Measurements from ENCODE around the gene MAOA.

MAOA gene

DNA sequence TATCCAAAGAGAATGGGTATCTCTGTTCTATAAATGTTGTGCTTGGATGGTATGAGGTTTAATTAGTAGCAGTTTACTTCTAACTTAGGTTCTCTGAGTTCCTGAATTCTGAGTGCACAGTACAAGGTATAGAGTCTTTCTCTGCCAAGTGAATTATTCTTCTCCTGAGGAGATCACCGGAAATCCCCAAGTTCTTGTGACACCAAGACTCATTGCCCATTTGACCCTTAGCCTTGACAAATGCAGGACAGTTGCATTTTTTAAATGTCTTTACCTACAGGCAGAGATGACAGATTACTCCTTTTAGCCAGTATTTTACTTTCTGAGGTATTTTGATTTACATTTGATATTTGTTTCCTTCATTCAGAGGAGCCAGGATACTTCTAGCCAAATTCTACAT lies 72.9 kb downstream of the MAOA start:
- POLR2A ChIA-PET = no interaction called here
- no peak overlapping the region for H3K4me3 ChIP-seq (ENCODE audit: low read depth, low read length)
- DNase-seq (ENCODE audit: low read depth, low spot score) = no peak
- TF ChIP-seq, protein P1, sequence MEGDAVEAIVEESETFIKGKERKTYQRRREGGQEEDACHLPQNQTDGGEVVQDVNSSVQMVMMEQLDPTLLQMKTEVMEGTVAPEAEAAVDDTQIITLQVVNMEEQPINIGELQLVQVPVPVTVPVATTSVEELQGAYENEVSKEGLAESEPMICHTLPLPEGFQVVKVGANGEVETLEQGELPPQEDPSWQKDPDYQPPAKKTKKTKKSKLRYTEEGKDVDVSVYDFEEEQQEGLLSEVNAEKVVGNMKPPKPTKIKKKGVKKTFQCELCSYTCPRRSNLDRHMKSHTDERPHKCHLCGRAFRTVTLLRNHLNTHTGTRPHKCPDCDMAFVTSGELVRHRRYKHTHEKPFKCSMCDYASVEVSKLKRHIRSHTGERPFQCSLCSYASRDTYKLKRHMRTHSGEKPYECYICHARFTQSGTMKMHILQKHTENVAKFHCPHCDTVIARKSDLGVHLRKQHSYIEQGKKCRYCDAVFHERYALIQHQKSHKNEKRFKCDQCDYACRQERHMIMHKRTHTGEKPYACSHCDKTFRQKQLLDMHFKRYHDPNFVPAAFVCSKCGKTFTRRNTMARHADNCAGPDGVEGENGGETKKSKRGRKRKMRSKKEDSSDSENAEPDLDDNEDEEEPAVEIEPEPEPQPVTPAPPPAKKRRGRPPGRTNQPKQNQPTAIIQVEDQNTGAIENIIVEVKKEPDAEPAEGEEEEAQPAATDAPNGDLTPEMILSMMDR (IDR thresholded peaks at IDR 0.05; ENCODE audit: insufficient read depth, low read length, missing control alignments) = no peak
- CTCF ChIA-PET = no interaction called here

DNA sequence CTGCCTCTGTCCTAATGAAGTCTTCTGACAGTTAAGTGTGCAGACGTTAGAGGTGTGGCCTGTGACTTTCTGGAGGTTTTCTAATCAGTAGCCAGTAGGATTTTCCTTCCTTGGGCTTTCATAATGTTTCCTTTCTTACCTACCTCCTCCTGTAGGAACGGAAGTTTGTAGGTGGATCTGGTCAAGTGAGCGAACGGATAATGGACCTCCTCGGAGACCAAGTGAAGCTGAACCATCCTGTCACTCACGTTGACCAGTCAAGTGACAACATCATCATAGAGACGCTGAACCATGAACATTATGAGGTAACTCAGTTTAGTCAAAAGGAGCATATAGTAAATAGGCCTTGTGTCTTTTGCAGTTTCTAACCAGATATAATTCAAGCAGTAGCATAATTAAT lies 75.0 kb downstream of the MAOA start:
- ChIA-PET POLR2A (no interaction called here), CTCF (no interaction called here)
- no peak for DNase-seq (ENCODE audit: low read depth, low spot score)
- TF ChIP-seq, protein P1 (IDR thresholded peaks at IDR 0.05; ENCODE audit: insufficient read depth, low read length, missing control alignments) = no peak
- no peak overlapping the region for H3K4me3 ChIP-seq (ENCODE audit: low read depth, low read length)

DNA sequence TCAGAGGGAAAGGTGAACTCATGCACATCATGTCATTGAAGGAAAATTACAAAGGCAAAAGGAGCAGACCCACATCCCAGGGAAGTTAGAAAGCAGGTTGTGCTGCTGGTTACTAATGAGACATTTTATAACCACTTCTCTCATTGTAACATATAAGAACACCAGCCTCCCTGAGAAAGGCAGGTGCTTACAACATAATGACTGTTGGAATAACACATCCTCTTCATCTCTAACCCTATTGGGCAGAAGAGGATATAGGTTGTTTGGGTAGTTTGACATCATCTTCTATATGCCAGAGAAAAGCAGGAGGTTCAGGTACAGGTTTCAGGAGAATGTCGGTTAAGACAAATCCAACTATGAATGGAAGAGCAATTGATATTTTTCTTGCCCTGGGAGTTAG lies 77.6 kb downstream of the MAOA start:
- DNase-seq (ENCODE audit: low read depth, low spot score) = no peak
- CTCF ChIA-PET = no interaction called here
- TF ChIP-seq, protein P1 (IDR thresholded peaks at IDR 0.05; ENCODE audit: insufficient read depth, low read length, missing control alignments) = no peak
- POLR2A ChIA-PET = no interaction called here
- no peak overlapping the region for H3K4me3 ChIP-seq (ENCODE audit: low read depth, low read length)

DNA sequence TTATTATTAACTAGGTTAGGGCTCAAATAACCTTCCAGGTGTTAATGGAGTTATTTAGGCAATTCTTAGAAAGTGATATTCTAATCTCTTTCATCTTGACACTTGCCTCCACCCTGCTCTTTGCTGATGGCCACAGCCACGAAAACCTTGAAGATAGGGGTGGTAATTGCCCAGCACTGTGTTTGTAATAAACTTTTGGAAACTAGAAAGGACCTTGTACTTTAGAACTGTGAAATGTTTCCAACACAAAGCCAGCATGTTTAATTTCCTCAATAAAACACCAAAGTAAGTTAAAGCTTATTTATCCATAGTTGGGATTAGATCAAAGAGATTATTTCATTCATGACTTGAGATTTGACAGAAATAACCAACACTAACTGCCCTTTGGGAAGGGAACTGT lies 78.3 kb downstream of the MAOA start:
- H3K4me3 ChIP-seq (ENCODE audit: low read depth, low read length) = no peak overlapping the region
- CTCF ChIA-PET = interaction anchor here (1.2 kb wide), 1 partner anchor 15 kb away, joined by 4 read pairs; no protein-coding TSS in a partner anchor
- TF ChIP-seq, protein P1 (IDR thresholded peaks at IDR 0.05; ENCODE audit: insufficient read depth, low read length, missing control alignments) = no peak
- POLR2A ChIA-PET = no interaction called here
- no peak for DNase-seq (ENCODE audit: low read depth, low spot score)

DNA sequence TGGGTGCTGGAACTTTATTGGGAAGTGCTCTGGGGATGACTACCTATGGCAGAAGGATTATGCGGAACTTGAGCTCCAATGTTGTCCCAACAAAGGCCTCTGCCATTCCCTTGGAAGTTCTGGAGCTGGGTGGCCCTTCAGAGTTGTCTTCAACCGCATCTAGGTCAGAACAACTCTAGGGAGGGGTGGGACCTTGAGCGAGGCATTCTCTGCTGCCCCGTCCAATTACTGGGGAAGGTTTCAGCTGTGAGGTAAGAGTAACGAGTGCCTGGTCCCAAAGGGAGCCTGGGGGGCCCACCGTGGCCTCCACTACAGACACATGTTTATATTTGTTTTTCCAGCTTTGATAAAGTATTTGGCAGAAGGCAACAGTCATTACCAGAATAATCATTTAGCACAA lies 79.4 kb downstream of the MAOA start:
- TF ChIP-seq, protein P1 (IDR thresholded peaks at IDR 0.05; ENCODE audit: insufficient read depth, low read length, missing control alignments) = no peak
- DNase-seq (ENCODE audit: low read depth, low spot score) = no peak
- ChIA-PET CTCF (no interaction called here), POLR2A (no interaction called here)
- H3K4me3 ChIP-seq (ENCODE audit: low read depth, low read length) = no peak overlapping the region

DNA sequence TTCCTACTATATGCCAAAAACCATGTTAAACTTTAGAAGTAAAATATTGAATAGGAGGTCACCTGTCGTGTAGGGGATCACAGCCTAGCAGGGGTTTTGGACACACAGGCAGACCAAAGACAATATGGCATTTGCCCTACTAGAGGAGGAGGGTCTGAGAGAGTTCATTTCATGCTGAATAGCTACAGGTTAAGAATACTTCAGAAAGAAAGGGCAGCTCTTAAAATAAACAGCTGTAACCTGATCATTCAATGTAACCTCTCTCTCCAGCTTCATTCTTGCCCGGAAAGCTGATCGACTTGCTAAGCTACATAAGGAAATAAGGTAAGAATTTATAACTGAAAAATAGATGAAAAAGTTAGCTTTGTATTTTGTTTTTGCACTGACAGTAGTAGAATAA lies 79.9 kb downstream of the MAOA start:
- DNase-seq (ENCODE audit: low read depth, low spot score) = no peak
- TF ChIP-seq, protein P1 (IDR thresholded peaks at IDR 0.05; ENCODE audit: insufficient read depth, low read length, missing control alignments) = no peak
- H3K4me3 ChIP-seq (ENCODE audit: low read depth, low read length) = no peak overlapping the region
- POLR2A ChIA-PET = no interaction called here
- CTCF ChIA-PET = no interaction called here

All from AG04449 (cell line).